SU-DHL-6 (cell line): ENCODE data around the gene SCG5.

ENCODE experiments used
- EZH2phosphoT487 ChIP-seq: fragments of 200-600 bp; sonication (generic), shearing (Covaris generic); conservative IDR thresholded peaks from 2 replicates; pipeline ENCODE4 v1.6.1; 2018; ENCODE audit warnings: mild to moderate bottlenecking, antibody characterized with exemption, low read length, moderate library complexity, mixed read lengths
- TF ChIP-seq, protein P1 (sequence below): fragments of 200-600 bp; sonication (generic); IDR thresholded peaks from one replicate; pipeline ENCODE4 v1.5.1; 2017; ENCODE audit warnings: antibody characterized with exemption, mild to moderate bottlenecking, low read length, moderate library complexity; ENCODE audit not compliant: insufficient read depth, poor library complexity, severe bottlenecking

DNA sequence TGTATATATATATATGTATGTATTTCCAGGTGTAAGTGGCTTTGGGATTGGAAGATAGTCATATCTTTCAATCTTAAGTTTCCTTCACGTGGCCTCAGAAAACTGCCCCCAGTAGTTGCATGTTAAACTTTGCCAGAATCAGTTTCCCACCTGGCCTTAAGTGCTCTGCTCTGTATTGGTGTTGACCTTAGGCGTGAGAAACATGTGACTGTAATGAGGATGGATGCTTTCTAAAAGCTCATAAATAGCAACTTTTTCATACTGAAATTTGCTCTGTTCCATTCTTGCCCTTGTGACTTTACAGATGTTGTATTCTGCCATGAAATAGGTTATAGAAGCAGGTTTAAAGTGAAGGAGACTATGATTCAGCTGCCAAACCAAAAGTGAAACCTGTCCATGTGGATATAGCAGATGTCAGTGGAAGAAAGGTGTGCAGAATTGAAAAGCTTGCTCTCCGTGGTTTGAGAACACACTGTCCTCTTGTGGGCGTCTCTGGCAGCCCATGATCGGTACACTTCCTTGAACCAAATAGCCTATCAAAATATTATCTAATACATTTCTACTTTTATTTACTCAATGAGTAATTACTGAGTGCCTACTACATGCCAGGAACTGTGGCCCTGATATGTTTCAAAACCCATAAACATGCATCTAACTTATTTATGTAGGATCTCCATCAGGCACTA lies 15.8 kb downstream of the SCG5 start:
- TF ChIP-seq, protein P1, sequence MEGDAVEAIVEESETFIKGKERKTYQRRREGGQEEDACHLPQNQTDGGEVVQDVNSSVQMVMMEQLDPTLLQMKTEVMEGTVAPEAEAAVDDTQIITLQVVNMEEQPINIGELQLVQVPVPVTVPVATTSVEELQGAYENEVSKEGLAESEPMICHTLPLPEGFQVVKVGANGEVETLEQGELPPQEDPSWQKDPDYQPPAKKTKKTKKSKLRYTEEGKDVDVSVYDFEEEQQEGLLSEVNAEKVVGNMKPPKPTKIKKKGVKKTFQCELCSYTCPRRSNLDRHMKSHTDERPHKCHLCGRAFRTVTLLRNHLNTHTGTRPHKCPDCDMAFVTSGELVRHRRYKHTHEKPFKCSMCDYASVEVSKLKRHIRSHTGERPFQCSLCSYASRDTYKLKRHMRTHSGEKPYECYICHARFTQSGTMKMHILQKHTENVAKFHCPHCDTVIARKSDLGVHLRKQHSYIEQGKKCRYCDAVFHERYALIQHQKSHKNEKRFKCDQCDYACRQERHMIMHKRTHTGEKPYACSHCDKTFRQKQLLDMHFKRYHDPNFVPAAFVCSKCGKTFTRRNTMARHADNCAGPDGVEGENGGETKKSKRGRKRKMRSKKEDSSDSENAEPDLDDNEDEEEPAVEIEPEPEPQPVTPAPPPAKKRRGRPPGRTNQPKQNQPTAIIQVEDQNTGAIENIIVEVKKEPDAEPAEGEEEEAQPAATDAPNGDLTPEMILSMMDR = no peak
- TF ChIP-seq EZH2phosphoT487 = no peak
